NCI-H128 (cell line): ENCODE measurements around the gene IVD.

Experiments used
- DNase-seq: peaks from one replicate; lab custom pipeline; 2025; ENCODE audit not compliant: unreplicated experiment; lab: John Stamatoyannopoulos, UW

IVD gene

GRCh38 chr15:40413036-40413435, 7.4 kb downstream of the IVD start:
- DNase-seq, result no peak

GRCh38 chr15:40414816-40415215, 9.2 kb downstream of the IVD start:
- no peak for DNase-seq

GRCh38 chr15:40415226-40415625, 9.6 kb downstream of the IVD start:
- DNase-seq, result no peak

GRCh38 chr15:40416056-40416455, 10.5 kb downstream of the IVD start:
- no peak for DNase-seq

GRCh38 chr15:40418126-40418525, 12.5 kb downstream of the IVD start:
- DNase-seq, result no peak

GRCh38 chr15:40420071-40420713, 14.6 kb downstream of the IVD start:
- DNase-seq, result no peak

GRCh38 chr15:40420793-40421192, 15.2 kb downstream of the IVD start:
- no peak for DNase-seq

GRCh38 chr15:40421246-40422157, 15.9 kb downstream of the IVD start:
- no peak for DNase-seq

- DNase-seq, result no peak
Observed at GRCh38 chr15:40424483-40425115, 19.0 kb downstream of the IVD start.

- DNase-seq, result no peak
Observed at GRCh38 chr15:40425681-40426080, 20.1 kb downstream of the IVD start.

GRCh38 chr15:40427188-40427587, 21.6 kb downstream of the IVD start:
- no peak for DNase-seq

GRCh38 chr15:40428185-40428584, 22.6 kb downstream of the IVD start:
- no peak for DNase-seq

- DNase-seq, result no peak
Observed at GRCh38 chr15:40429068-40429710, 23.6 kb downstream of the IVD start.

- no peak for DNase-seq
Observed at GRCh38 chr15:40430271-40430805, 24.7 kb downstream of the IVD start.

- no peak for DNase-seq
Observed at GRCh38 chr15:40435023-40435709, 29.6 kb downstream of the IVD start.

- no peak for DNase-seq
Observed at GRCh38 chr15:40435710-40436089, 30.1 kb downstream of the IVD start.

- DNase-seq, result no peak
Observed at GRCh38 chr15:40436116-40436891, 30.7 kb downstream of the IVD start.

- DNase-seq, result no peak
Observed at GRCh38 chr15:40436892-40437751, 31.5 kb downstream of the IVD start.
